Ishikawa (cell line): Measurements from ENCODE around the gene NACC2.

Experiments used
- EGR1 ChIP-seq: IDR thresholded peaks from 2 replicates; pipeline ENCODE4 v1.6.1; 2012
- EP300 ChIP-seq: IDR thresholded peaks from 2 replicates; pipeline ENCODE4 v1.6.1; 2012; ENCODE audit warnings: borderline replicate concordance
- NFIC ChIP-seq: IDR thresholded peaks from 2 replicates; pipeline ENCODE4 v1.6.1; 2012
- TAF1 ChIP-seq: IDR thresholded peaks from 2 replicates; pipeline ENCODE4 v1.6.1; 2012; ENCODE audit warnings: low read depth, mild to moderate bottlenecking
- TEAD4 ChIP-seq: IDR thresholded peaks from 2 replicates; pipeline ENCODE4 v1.6.1; 2012

DNA sequence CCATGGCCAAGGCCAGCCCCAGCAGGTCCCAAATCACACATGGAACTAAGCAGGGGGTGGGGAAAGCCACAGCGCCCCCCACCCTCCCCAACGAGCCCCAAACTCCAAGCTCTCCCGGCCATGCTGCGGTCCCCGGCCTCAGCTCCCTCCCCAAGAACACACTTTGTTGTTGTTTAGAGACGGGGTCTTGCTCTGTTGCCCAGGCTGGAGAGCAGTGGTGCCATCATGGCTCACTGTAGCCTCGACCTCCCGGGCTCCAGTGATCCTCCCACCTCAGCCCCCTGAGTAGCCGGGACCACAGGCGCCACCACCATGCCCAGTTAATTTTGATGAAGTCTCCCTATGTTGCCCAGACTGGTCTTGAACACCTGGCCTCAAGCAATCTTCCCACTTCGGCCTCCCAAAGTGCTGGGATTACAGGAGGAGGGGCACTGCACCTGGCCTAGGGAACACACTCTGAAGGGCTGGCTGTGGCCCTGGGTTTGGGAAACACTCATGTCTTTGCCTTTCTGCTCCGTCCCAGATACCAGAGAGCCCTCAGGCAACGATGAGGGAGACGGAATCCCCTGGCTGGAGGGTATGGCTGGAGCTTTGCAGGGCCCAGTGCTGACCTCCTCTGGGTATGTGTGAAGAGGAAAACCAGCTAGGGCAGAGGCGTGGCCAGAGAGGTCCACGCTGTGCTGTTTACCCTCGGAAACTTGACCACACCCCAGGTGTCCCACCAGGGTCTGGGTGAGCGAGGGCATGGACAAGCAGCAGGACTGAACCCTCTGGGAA, 80.8 kb downstream of the NACC2 start:
- TF ChIP-seq TEAD4 (no peak), NFIC (no peak), TAF1 (no peak), EGR1 (no peak), EP300 (no peak)
